H9 (cell line): Measurements from ENCODE around the gene NEK7. TPM values are rescaled to one million over a fixed set of nuclear protein-coding genes. Genes with fewer than 3 reads are reported as not detected.

Experiments used
- DNase-seq: peaks from one replicate; pipeline ENCODE4 v3.0.0-alpha.2; 2017
- H2AFZ ChIP-seq: one replicate; pipeline ENCODE4 v1.6.1; 2013; ENCODE audit warnings: mild to moderate bottlenecking, low read length, control low read depth, moderate library complexity
- H2AK5ac ChIP-seq: 2 replicates; pipeline ENCODE4 v1.6.1; 2013; ENCODE audit warnings: low read length, control low read depth, mixed read lengths; ENCODE audit not compliant: insufficient read length
- H2BK120ac ChIP-seq: one replicate; pipeline ENCODE4 v1.6.1; 2013; ENCODE audit warnings: low read depth, mild to moderate bottlenecking, low read length, control low read depth, inconsistent platforms; ENCODE audit not compliant: poor library complexity, severe bottlenecking
- H2BK12ac ChIP-seq: 2 replicates; pipeline ENCODE4 v1.6.1; 2013; ENCODE audit warnings: low read length, control low read depth, mixed read lengths, low read depth; ENCODE audit not compliant: insufficient read length
- H2BK15ac ChIP-seq: 2 replicates; pipeline ENCODE4 v1.6.1; 2013; ENCODE audit warnings: low read depth, low read length, control low read depth
- H2BK20ac ChIP-seq: one replicate; pipeline ENCODE4 v1.6.1; 2013; ENCODE audit warnings: low read depth, mild to moderate bottlenecking, low read length, control low read depth, inconsistent platforms; ENCODE audit not compliant: poor library complexity, severe bottlenecking
- H2BK5ac ChIP-seq: 2 replicates; pipeline ENCODE4 v1.6.1; 2013; ENCODE audit warnings: low read length, control low read depth, mixed read lengths; ENCODE audit not compliant: insufficient read length
- H3K14ac ChIP-seq: 2 replicates; pipeline ENCODE4 v1.6.1; 2013; ENCODE audit warnings: low read length, control low read depth; ENCODE audit not compliant: insufficient read depth
- H3K18ac ChIP-seq: 2 replicates; pipeline ENCODE4 v1.6.1; 2013; ENCODE audit warnings: low read depth, mild to moderate bottlenecking, mixed read lengths, low read length, control low read depth; ENCODE audit not compliant: insufficient read length
- H3K23ac ChIP-seq: 2 replicates; pipeline ENCODE4 v1.6.1; 2013; ENCODE audit warnings: low read length, control low read depth, mixed read lengths, low read depth; ENCODE audit not compliant: insufficient read length
- H3K23me2 ChIP-seq: 2 replicates; pipeline ENCODE4 v1.6.1; 2013; ENCODE audit warnings: low read depth, mild to moderate bottlenecking, mixed read lengths, low read length, control low read depth; ENCODE audit not compliant: insufficient read length, poor library complexity, severe bottlenecking
- H3K27ac ChIP-seq: 2 replicates; pipeline ENCODE4 v1.5.1; 2013; ENCODE audit warnings: low read length, control low read depth, mixed read lengths, low read depth; ENCODE audit not compliant: insufficient read length
- H3K27me3 ChIP-seq: 2 replicates; pipeline ENCODE4 v1.6.1; 2013; ENCODE audit warnings: low read length, control low read depth, inconsistent platforms; ENCODE audit not compliant: insufficient read depth
- H3K4ac ChIP-seq: 2 replicates; pipeline ENCODE4 v1.6.1; 2013; ENCODE audit warnings: low read depth, mild to moderate bottlenecking, control low read depth, inconsistent platforms, low read length, moderate library complexity
- H3K4me1 ChIP-seq: 2 replicates; pipeline ENCODE4 v1.6.1; 2013; ENCODE audit warnings: low read length, control low read depth, inconsistent platforms; ENCODE audit not compliant: insufficient read depth
- H3K4me2 ChIP-seq: 2 replicates; pipeline ENCODE4 v1.6.1; 2013; ENCODE audit warnings: low read length, control low read depth, mixed read lengths; ENCODE audit not compliant: insufficient read length, insufficient read depth
- H3K56ac ChIP-seq: 2 replicates; pipeline ENCODE4 v1.6.1; 2013; ENCODE audit warnings: low read depth, mild to moderate bottlenecking, mixed read lengths, low read length, control low read depth; ENCODE audit not compliant: insufficient read length
- H3K79me1 ChIP-seq: 2 replicates; pipeline ENCODE4 v1.6.1; 2013; ENCODE audit warnings: low read depth, mild to moderate bottlenecking, moderate library complexity, low read length, control low read depth, inconsistent platforms; ENCODE audit not compliant: insufficient read depth, poor library complexity, severe bottlenecking
- H3K79me2 ChIP-seq: 2 replicates; pipeline ENCODE4 v1.6.1; 2013; ENCODE audit warnings: low read length, control low read depth, inconsistent platforms; ENCODE audit not compliant: insufficient read depth
- H3K9ac ChIP-seq: 2 replicates; pipeline ENCODE4 v1.6.1; 2013; ENCODE audit warnings: low read length, control low read depth, mixed read lengths; ENCODE audit not compliant: insufficient read length; ENCODE audit errors: extremely low read depth
- H3K9me3 ChIP-seq: one replicate; pipeline ENCODE4 v1.6.1; 2013; ENCODE audit warnings: low read depth, low read length, inconsistent platforms; ENCODE audit not compliant: control insufficient read depth
- H3T11ph ChIP-seq: one replicate; pipeline ENCODE4 v1.6.1; 2013; ENCODE audit warnings: mild to moderate bottlenecking, low read length, control low read depth, inconsistent platforms
- H4K20me1 ChIP-seq: one replicate; pipeline ENCODE4 v1.6.1; 2013; ENCODE audit not compliant: control insufficient read depth, insufficient read length, insufficient read depth
- H4K5ac ChIP-seq: 2 replicates; pipeline ENCODE4 v1.6.1; 2013; ENCODE audit warnings: low read depth, mild to moderate bottlenecking, mixed read lengths, low read length, control low read depth; ENCODE audit not compliant: insufficient read length
- H4K8ac ChIP-seq: replicated peaks from 2 replicates; pipeline ENCODE4 v1.6.1; 2013; ENCODE audit warnings: low read length, control low read depth, mixed read lengths, low read depth; ENCODE audit not compliant: insufficient read length
- H4K91ac ChIP-seq: 2 replicates; pipeline ENCODE4 v1.6.1; 2013; ENCODE audit warnings: low read depth, mild to moderate bottlenecking, moderate library complexity, mixed read lengths, low read length, control low read depth; ENCODE audit not compliant: insufficient read length
- H3K27ac Mint-ChIP-seq, 3 experiments: 2 replicates in 2 of 3; 3 replicates in 1 of 3; pipeline ENCODE4 v1.8.0; 2020 to 2021; ENCODE audit warnings: mixed read lengths in 3 of 3, mild to moderate bottlenecking in 1 of 3, moderate library complexity in 1 of 3
- H3K27me3 Mint-ChIP-seq: 2 replicates; pipeline ENCODE4 v1.8.0; 2021; ENCODE audit warnings: low read depth, mild to moderate bottlenecking, moderate library complexity, mixed read lengths
- H3K36me3 Mint-ChIP-seq, 3 experiments: 2 replicates in 2 of 3; 3 replicates in 1 of 3; pipeline ENCODE4 v1.8.0; 2020 to 2021; ENCODE audit warnings: low read depth in 3 of 3, mixed read lengths in 3 of 3; ENCODE audit not compliant: insufficient read depth in 1 of 3
- H3K4me1 Mint-ChIP-seq, 2 experiments: 2 replicates each; pipeline ENCODE4 v1.8.0; 2020; ENCODE audit warnings: mixed read lengths in 2 of 2
- H3K4me3 Mint-ChIP-seq, 2 experiments: 2 replicates in 1 of 2; 3 replicates in 1 of 2; pipeline ENCODE4 v1.8.0; 2020 to 2021; ENCODE audit warnings: mild to moderate bottlenecking in 2 of 2, mixed read lengths in 2 of 2, moderate library complexity in 1 of 2
- H3K9me3 Mint-ChIP-seq, 2 experiments: 2 replicates in 1 of 2; 3 replicates in 1 of 2; pipeline ENCODE4 v1.8.0; 2020; ENCODE audit warnings: mild to moderate bottlenecking in 2 of 2, mixed read lengths in 2 of 2, moderate library complexity in 1 of 2
- WGBS: extraction: QIAGEN DNeasy Blood & Tissue Kit; methylation state at CpG from one replicate; pipeline ENCODE4 v1.1.7; 2013; ENCODE audit warnings: missing lambda C conversion rate, low lambda C conversion rate, mixed read lengths; ENCODE audit not compliant: insufficient read length; ENCODE audit errors: extremely low coverage; 5-methylcytosine and 5-hydroxymethylcytosine counted together
- total RNA-seq: library from RNA; stranded (reverse); gene quantifications from 2 replicates; pipeline ENCODE4 v1.2.1, GENCODE V29; 2021
- TF ChIP-seq, protein P1 (sequence below): fragments of 200-600 bp; sonication (generic); conservative IDR thresholded peaks from 3 replicates; pipeline ENCODE4 v1.8.0; 2021; ENCODE audit warnings: antibody characterized with exemption, mild to moderate bottlenecking

The NEK7 gene
- total RNA-seq, 1 experiment from 2014 or later = 9.6 TPM

DNA sequence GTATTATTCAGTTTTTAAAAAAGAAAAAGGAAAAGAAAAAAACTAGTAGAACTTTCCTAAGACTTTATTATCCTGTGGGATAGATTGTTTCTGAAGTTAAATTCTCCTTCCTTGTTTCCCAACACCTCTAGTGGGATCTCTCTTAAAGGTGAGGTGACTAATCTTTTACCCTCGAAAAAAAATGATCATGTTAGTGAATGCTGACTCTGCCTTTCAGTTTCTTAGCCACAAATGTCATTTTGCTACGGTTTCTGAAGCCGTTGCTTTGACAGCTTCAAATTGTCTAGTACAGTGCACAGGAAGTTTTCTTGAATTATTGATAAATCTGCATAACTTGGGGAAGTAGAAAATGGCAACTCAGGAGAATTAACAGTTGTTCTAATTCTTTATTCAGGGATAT, 13.0 kb upstream of the NEK7 start:
- no peak overlapping the region for H3K27ac Mint-ChIP-seq
- WGBS = no CpG with 5 or more reads among the region's 3 CpGs
- DNase-seq = no peak

More for the DNA sequence above, 13.0 kb upstream of the NEK7 start:
- H3K4me1 ChIP-seq = no peaks in the 10 kb centered on the region
- H2BK15ac ChIP-seq = no peak overlapping the region
- no peaks in the 10 kb centered on the region; a peak in 2 of 5 replicates for H3K9me3 Mint-ChIP-seq
- no peaks in the 10 kb centered on the region for H3K4me1 Mint-ChIP-seq
- no peak overlapping the region for H3K4me3 Mint-ChIP-seq
- H3K27ac ChIP-seq = no peak overlapping the region
- no peaks in the 10 kb centered on the region for H3K36me3 Mint-ChIP-seq
- no peaks in the 10 kb centered on the region for H3K27me3 ChIP-seq
- H2BK12ac ChIP-seq = no peak overlapping the region
- no peaks in the 10 kb centered on the region for H3K9me3 ChIP-seq
- H2BK5ac ChIP-seq = no peak overlapping the region
- H4K5ac ChIP-seq = no peak overlapping the region
- no peak overlapping the region for H3T11ph ChIP-seq
- H4K91ac ChIP-seq = no peak overlapping the region
- TF ChIP-seq, protein P1, sequence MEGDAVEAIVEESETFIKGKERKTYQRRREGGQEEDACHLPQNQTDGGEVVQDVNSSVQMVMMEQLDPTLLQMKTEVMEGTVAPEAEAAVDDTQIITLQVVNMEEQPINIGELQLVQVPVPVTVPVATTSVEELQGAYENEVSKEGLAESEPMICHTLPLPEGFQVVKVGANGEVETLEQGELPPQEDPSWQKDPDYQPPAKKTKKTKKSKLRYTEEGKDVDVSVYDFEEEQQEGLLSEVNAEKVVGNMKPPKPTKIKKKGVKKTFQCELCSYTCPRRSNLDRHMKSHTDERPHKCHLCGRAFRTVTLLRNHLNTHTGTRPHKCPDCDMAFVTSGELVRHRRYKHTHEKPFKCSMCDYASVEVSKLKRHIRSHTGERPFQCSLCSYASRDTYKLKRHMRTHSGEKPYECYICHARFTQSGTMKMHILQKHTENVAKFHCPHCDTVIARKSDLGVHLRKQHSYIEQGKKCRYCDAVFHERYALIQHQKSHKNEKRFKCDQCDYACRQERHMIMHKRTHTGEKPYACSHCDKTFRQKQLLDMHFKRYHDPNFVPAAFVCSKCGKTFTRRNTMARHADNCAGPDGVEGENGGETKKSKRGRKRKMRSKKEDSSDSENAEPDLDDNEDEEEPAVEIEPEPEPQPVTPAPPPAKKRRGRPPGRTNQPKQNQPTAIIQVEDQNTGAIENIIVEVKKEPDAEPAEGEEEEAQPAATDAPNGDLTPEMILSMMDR = no peak
- no peak overlapping the region for H3K23ac ChIP-seq
- no peak overlapping the region for H3K4ac ChIP-seq
- H4K20me1 ChIP-seq = no peaks in the 10 kb centered on the region
- H3K79me2 ChIP-seq = no peaks in the 10 kb centered on the region
- no peaks in the 10 kb centered on the region for H3K27me3 Mint-ChIP-seq
- H3K4me2 ChIP-seq = no peak overlapping the region
- H3K14ac ChIP-seq = no peak overlapping the region
- H3K18ac ChIP-seq = no peak overlapping the region
- H3K79me1 ChIP-seq = no peaks in the 10 kb centered on the region
- no peak overlapping the region for H2BK120ac ChIP-seq
- no peaks in the 10 kb centered on the region for H3K23me2 ChIP-seq
- no peak overlapping the region for H2AFZ ChIP-seq
- no peak overlapping the region for H3K56ac ChIP-seq
- H2AK5ac ChIP-seq = no peak overlapping the region
- no peak overlapping the region for H4K8ac ChIP-seq
- no peak overlapping the region for H3K9ac ChIP-seq
- no peak overlapping the region for H2BK20ac ChIP-seq
